ENCODE results near the gene PTCD1.

DNA sequence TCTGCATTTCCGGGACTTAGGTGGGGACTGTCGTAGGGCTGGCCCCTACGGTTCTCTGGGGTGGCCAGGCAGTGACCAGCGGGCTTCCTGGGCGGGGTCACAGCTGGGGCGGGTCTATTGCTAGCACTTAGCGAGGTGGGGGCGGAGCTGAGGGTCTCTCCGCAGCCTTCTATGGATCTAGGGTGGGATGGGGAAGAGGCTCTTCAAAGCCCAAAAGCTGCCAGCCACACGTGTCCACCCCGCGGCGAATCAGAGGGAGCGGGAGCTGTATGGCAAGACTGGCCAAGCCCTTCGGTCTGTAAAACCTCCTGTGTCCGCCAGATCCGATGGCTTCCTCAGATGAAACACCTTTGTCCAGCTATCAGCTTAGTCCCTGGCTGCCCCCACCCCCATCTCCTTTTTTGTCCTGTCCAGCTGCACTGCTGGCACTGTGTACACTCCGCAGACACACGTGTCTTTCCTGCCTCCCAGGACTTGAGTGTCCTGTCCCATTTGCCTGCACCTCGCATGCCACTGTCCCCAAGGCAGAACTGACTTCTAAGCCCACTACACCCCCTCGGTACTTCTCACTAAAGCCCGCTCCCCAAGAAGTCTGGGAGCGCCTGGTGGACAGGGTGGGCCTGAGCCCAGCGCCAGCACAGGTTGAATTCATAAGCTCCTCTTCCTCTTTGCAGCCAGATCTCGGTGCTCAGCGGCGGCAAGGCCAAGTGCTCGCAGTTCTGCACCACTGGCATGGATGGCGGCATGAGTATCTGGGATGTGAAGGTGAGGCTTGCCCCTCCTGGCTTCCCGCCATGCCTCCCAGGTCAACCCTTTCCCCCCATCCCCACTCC lies 45.0 kb downstream of the PTCD1 start:
- TF ChIP-seq, protein P1, sequence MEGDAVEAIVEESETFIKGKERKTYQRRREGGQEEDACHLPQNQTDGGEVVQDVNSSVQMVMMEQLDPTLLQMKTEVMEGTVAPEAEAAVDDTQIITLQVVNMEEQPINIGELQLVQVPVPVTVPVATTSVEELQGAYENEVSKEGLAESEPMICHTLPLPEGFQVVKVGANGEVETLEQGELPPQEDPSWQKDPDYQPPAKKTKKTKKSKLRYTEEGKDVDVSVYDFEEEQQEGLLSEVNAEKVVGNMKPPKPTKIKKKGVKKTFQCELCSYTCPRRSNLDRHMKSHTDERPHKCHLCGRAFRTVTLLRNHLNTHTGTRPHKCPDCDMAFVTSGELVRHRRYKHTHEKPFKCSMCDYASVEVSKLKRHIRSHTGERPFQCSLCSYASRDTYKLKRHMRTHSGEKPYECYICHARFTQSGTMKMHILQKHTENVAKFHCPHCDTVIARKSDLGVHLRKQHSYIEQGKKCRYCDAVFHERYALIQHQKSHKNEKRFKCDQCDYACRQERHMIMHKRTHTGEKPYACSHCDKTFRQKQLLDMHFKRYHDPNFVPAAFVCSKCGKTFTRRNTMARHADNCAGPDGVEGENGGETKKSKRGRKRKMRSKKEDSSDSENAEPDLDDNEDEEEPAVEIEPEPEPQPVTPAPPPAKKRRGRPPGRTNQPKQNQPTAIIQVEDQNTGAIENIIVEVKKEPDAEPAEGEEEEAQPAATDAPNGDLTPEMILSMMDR (IDR thresholded peaks at IDR 0.05): no peak
- TF ChIP-seq POLR2A (IDR thresholded peaks at IDR 0.05): no peak

Measured in upper lobe of left lung (tissue), 4 donors.